HCT116 (cell line): ENCODE measurements around the gene FBXO17. TPM values are rescaled to one million over a fixed set of nuclear protein-coding genes. Genes with fewer than 3 reads are reported as not detected.

Experiments used
- ATAC-seq: fragments of 200-7000 bp; cut with Tn5 transposase; 2 replicates; pipeline ENCODE4 v1.9.1; 2020; ENCODE audit warnings: mild to moderate bottlenecking, moderate library complexity
- BruUV-seq: library from RNA; stranded (reverse); fragments of 400-500 nt; replicated peaks from 2 replicates; lab custom pipeline; 2021; lab: Mats Ljungman, UMichigan
- CTCF ChIA-PET: fragments of 300-600 bp; sonication (Branson Sonifier 250); formaldehyde crosslinking; loops from one replicate; lab custom pipeline; 2021; ENCODE audit warnings: antibody characterized with exemption; lab: Charles Lee
- POLR2A ChIA-PET: fragments of 300-600, 350-600 bp; sonication (Branson Sonifier 250); formaldehyde crosslinking; loops from one replicate; lab custom pipeline; 2021; ENCODE audit warnings: antibody characterized with exemption; lab: Charles Lee
- RAD21 ChIA-PET, 2 experiments: fragments of 300-600 bp; sonication (Branson Sonifier 250); formaldehyde crosslinking; loops; one replicate each; lab custom pipeline; 2023; ENCODE audit warnings: low total read pairs in 2 of 2; ENCODE audit not compliant: uncharacterized antibody in 2 of 2, unreplicated experiment in 2 of 2, low non-redundant PET in 1 of 2; lab: Charles Lee
- DNase-seq: peaks from one replicate; pipeline ENCODE4 v3.0.0-alpha.2; 2010; ENCODE audit warnings: low read depth, low spot score
- H2AFZ ChIP-seq: fragments of 200-600 bp; shearing (Covaris generic), sonication (generic); 2 replicates; pipeline ENCODE4 v1.6.1; 2017; ENCODE audit warnings: low read depth, mixed run types, mixed read lengths, antibody characterized with exemption, low read length; ENCODE audit not compliant: poor library complexity, severe bottlenecking
- H3K27ac ChIP-seq: 2 replicates; pipeline ENCODE4 v1.5.1; 2012; ENCODE audit warnings: low read depth, low read length
- H3K27me3 ChIP-seq: fragments of 200-600 bp; sonication (generic); 2 replicates; pipeline ENCODE4 v1.6.1; 2016; ENCODE audit warnings: mixed run types, low read length, mixed read lengths; ENCODE audit not compliant: insufficient read depth
- H3K36me3 ChIP-seq, 2 experiments: fragments of 200-500 bp in 1 of 2; fragments of 200-600 bp in 1 of 2; sonication (Bioruptor generic) in 1 of 2; sonication (generic) in 1 of 2; 2 replicates each; pipeline versions ENCODE4 v1.5.1 to v1.6.1; 2014 to 2016; ENCODE audit warnings: low read length in 2 of 2, inconsistent platforms in 1 of 2, mixed read lengths in 1 of 2, mixed run types in 1 of 2; ENCODE audit not compliant: insufficient read depth in 2 of 2, control insufficient read depth in 1 of 2
- H3K4me1 ChIP-seq, 2 experiments: fragments of 200-600 bp in 1 of 2; sonication (generic) in 1 of 2; 2 replicates each; pipeline versions ENCODE4 v1.5.1 to v1.6.1; 2012 to 2017; ENCODE audit warnings: low read length in 2 of 2, inconsistent platforms in 1 of 2, mild to moderate bottlenecking in 1 of 2, mixed read lengths in 1 of 2, mixed run types in 1 of 2, moderate library complexity in 1 of 2; ENCODE audit not compliant: insufficient read depth in 2 of 2, control insufficient read depth in 1 of 2
- H3K4me2 ChIP-seq: fragments of 200-600 bp; sonication (generic); 2 replicates; pipeline ENCODE4 v1.6.1; 2017; ENCODE audit warnings: mixed run types, low read length, mixed read lengths
- H3K4me3 ChIP-seq, 2 experiments: fragments of 200-600 bp in 1 of 2; sonication (generic) in 1 of 2; replicated peaks in 1 of 2; 2 replicates each; pipeline ENCODE4 v1.5.1; 2011 to 2016; ENCODE audit warnings: low read length in 2 of 2, control low read depth in 1 of 2, low read depth in 1 of 2, mild to moderate bottlenecking in 1 of 2, mixed read lengths in 1 of 2, mixed run types in 1 of 2
- H3K79me2 ChIP-seq: fragments of 200-600 bp; sonication (generic); 2 replicates; pipeline ENCODE4 v1.6.1; 2017; ENCODE audit warnings: mild to moderate bottlenecking, mixed run types, low read length, moderate library complexity, mixed read lengths; ENCODE audit not compliant: insufficient read depth
- H3K9ac ChIP-seq: fragments of 200-600 bp; sonication (generic); 2 replicates; pipeline ENCODE4 v1.6.1; 2016; ENCODE audit warnings: low read length, mixed read lengths
- H3K9me2 ChIP-seq: fragments of 200-600 bp; sonication (generic), shearing (Covaris generic); 2 replicates; pipeline ENCODE4 v1.6.1; 2017; ENCODE audit warnings: mixed run types, mild to moderate bottlenecking, moderate library complexity; ENCODE audit not compliant: insufficient read depth
- H3K9me3 ChIP-seq, 2 experiments: fragments of 200-500 bp in 1 of 2; fragments of 200-600 bp in 1 of 2; sonication (Bioruptor generic) in 1 of 2; sonication (generic) in 1 of 2; 2 replicates each; pipeline ENCODE4 v1.6.1; 2014 to 2017; ENCODE audit warnings: low read length in 2 of 2, mixed read lengths in 2 of 2, inconsistent platforms in 1 of 2, low read depth in 1 of 2, mild to moderate bottlenecking in 1 of 2, mixed run types in 1 of 2, moderate library complexity in 1 of 2; ENCODE audit not compliant: control insufficient read depth in 1 of 2, insufficient read depth in 1 of 2
- H4K20me1 ChIP-seq: fragments of 200-600 bp; sonication (generic), shearing (Covaris generic); 2 replicates; pipeline ENCODE4 v1.6.1; 2017; ENCODE audit warnings: mixed run types, mild to moderate bottlenecking, moderate library complexity; ENCODE audit not compliant: insufficient read depth
- CBX3 ChIP-seq: IDR thresholded peaks from 2 replicates; pipeline ENCODE4 v1.6.1; 2012; ENCODE audit warnings: low read depth
- CEBPB ChIP-seq: IDR thresholded peaks from 2 replicates; pipeline ENCODE4 v1.6.1; 2012; ENCODE audit warnings: low read depth
- EGR1 ChIP-seq: IDR thresholded peaks from 2 replicates; pipeline ENCODE4 v1.6.1; 2012; ENCODE audit warnings: low read depth
- ELF1 ChIP-seq: IDR thresholded peaks from 2 replicates; pipeline ENCODE4 v1.6.1; 2012; ENCODE audit warnings: low read depth, borderline replicate concordance
- EZH2 ChIP-seq: fragments of 200-600 bp; sonication (generic); IDR thresholded peaks from 2 replicates; pipeline ENCODE4 v1.6.1; 2017; ENCODE audit warnings: antibody characterized with exemption, mixed run types
- JUND ChIP-seq: IDR thresholded peaks from 2 replicates; pipeline ENCODE4 v1.6.1; 2012
- RAD21 ChIP-seq: IDR thresholded peaks from 2 replicates; pipeline ENCODE4 v1.6.1; 2012; ENCODE audit warnings: low read depth, mild to moderate bottlenecking
- SRF ChIP-seq: IDR thresholded peaks from 2 replicates; pipeline ENCODE4 v1.6.1; 2012; ENCODE audit warnings: low read depth
- TCF7L2 ChIP-seq: IDR thresholded peaks from 2 replicates; pipeline ENCODE4 v1.7.0; 2011; ENCODE audit warnings: borderline replicate concordance, inconsistent platforms; ENCODE audit not compliant: insufficient read depth, insufficient read length; ENCODE audit errors: extremely low read depth
- YY1 ChIP-seq: IDR thresholded peaks from 2 replicates; pipeline ENCODE4 v1.6.1; 2011; ENCODE audit warnings: low read length, low read depth, moderate library complexity, mild to moderate bottlenecking; ENCODE audit not compliant: insufficient replicate concordance; ENCODE audit errors: extremely low read depth
- ZFX ChIP-seq: fragments of 450-650 bp; IDR thresholded peaks from 2 replicates; pipeline ENCODE4 v1.6.1; 2017
- ZNF274 ChIP-seq: fragments of 200-500 bp; sonication (Bioruptor generic); IDR thresholded peaks from 2 replicates; pipeline ENCODE4 v1.6.1; 2014; ENCODE audit warnings: mild to moderate bottlenecking, low read depth, low read length, inconsistent platforms
- intact Hi-C: fragments of 100-400 bp; cut with micrococcal nuclease; formaldehyde crosslinking; loops from 2 replicates; pipeline ENCODE4 v1.10.0; 2022
- total RNA-seq: library from RNA; stranded (reverse); gene quantifications from one replicate; pipeline ENCODE4 v1.2.1, GENCODE V29; 2021; ENCODE audit not compliant: unreplicated experiment
- TF ChIP-seq, protein P1 (sequence below), 3 experiments: fragments of 200-600 bp in 1 of 3; sonication (generic) in 1 of 3; IDR thresholded peaks in 2 of 3; conservative IDR thresholded peaks in 1 of 3; 2 replicates each; pipeline ENCODE4 v1.5.1; 2012 to 2017; ENCODE audit warnings: low read depth in 2 of 3, low read length in 2 of 3, antibody characterized with exemption in 1 of 3, borderline replicate concordance in 1 of 3, control low read depth in 1 of 3, mild to moderate bottlenecking in 1 of 3, mixed read lengths in 1 of 3, mixed run types in 1 of 3, moderate library complexity in 1 of 3; ENCODE audit not compliant: insufficient read depth in 1 of 3
- TF ChIP-seq, protein P2 (sequence below): IDR thresholded peaks from 2 replicates; pipeline ENCODE4 v1.6.1; 2012; ENCODE audit warnings: low read depth
- TF ChIP-seq, protein P3 (sequence below): IDR thresholded peaks from 2 replicates; pipeline ENCODE4 v1.6.1; 2012
- TF ChIP-seq, protein P4 (sequence below): IDR thresholded peaks from 2 replicates; pipeline ENCODE4 v1.6.1; 2012

Gene FBXO17
- total RNA-seq, 1 experiment from 2014 or later = 18.5 TPM

DNA sequence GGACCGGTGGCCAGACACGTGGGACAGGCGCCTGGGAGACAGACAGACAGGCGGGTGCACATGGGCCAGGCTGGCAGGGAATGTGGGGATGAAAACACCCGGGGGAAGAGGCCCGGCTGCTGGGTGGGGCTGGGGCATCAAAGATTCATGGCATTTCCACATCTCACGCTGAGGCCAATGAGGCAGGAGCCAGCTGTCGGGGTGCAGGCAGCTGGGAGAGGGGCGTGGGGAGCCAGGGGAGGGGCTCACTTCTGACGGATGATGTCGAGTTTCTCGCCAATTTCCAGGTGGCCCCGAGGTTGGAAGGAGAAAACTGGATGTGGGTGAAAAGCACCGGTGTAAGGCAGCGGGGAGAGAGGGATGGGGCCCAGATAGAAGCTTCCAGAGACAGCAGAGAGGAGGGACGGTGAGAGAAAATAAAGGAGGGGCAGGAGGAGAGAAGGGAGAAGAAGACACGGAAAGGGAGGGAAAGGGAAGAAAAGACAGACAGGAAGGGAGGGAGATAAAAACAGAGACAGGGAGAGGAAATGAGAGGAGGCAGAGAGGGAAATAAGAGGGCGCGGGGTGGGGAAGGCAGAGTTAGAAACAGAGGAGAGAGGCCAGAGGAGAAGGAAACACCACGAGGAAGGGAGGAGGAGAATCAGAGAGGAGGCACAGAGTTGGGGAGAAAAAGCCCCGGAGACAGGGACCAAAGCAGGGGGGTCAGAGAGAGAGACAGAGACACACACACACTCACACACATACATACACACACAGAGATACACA lies 55.5 kb downstream of the FBXO17 start (continued):
- no peak for TF ChIP-seq EZH2
- TF ChIP-seq, protein P1, sequence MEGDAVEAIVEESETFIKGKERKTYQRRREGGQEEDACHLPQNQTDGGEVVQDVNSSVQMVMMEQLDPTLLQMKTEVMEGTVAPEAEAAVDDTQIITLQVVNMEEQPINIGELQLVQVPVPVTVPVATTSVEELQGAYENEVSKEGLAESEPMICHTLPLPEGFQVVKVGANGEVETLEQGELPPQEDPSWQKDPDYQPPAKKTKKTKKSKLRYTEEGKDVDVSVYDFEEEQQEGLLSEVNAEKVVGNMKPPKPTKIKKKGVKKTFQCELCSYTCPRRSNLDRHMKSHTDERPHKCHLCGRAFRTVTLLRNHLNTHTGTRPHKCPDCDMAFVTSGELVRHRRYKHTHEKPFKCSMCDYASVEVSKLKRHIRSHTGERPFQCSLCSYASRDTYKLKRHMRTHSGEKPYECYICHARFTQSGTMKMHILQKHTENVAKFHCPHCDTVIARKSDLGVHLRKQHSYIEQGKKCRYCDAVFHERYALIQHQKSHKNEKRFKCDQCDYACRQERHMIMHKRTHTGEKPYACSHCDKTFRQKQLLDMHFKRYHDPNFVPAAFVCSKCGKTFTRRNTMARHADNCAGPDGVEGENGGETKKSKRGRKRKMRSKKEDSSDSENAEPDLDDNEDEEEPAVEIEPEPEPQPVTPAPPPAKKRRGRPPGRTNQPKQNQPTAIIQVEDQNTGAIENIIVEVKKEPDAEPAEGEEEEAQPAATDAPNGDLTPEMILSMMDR (IDR thresholded peaks at IDR 0.05 in 2 of 3, conservative IDR thresholded peaks at IDR 0.05 in 1 of 3; ENCODE audit: borderline replicate concordance in 1 of 3, insufficient read depth in 1 of 3, low read depth in 2 of 3, low read length in 2 of 3) = no peak

DNA sequence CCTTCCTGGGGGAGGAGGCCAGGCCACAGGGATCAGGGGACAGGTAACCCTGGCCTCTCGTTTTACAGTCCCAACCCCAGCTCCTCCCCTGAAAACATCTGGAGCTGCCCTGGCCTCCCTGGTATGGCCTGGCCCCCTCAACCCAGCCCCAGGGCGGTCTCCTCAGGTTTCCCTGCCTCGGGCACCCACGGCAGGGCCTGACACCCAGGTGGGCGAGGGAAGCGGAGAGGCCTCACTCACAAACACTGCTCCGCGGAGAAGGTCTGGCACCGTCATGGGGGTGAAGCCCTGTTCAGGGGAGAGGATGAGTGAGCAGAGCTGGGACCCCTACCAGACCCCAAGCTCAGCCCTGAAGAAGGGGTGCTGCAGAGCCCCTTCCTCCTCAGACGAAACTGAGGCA lies 57.0 kb downstream of the FBXO17 start:
- POLR2A ChIA-PET = no interaction called here
- TF ChIP-seq YY1 (no peak), EZH2 (no peak), CEBPB (no peak), SRF (no peak), RAD21 (no peak), ZFX (no peak), ZNF274 (no peak), ELF1 (no peak), JUND (no peak), CBX3 (no peak), EGR1 (no peak), TCF7L2 (no peak)
- TF ChIP-seq, protein P2, sequence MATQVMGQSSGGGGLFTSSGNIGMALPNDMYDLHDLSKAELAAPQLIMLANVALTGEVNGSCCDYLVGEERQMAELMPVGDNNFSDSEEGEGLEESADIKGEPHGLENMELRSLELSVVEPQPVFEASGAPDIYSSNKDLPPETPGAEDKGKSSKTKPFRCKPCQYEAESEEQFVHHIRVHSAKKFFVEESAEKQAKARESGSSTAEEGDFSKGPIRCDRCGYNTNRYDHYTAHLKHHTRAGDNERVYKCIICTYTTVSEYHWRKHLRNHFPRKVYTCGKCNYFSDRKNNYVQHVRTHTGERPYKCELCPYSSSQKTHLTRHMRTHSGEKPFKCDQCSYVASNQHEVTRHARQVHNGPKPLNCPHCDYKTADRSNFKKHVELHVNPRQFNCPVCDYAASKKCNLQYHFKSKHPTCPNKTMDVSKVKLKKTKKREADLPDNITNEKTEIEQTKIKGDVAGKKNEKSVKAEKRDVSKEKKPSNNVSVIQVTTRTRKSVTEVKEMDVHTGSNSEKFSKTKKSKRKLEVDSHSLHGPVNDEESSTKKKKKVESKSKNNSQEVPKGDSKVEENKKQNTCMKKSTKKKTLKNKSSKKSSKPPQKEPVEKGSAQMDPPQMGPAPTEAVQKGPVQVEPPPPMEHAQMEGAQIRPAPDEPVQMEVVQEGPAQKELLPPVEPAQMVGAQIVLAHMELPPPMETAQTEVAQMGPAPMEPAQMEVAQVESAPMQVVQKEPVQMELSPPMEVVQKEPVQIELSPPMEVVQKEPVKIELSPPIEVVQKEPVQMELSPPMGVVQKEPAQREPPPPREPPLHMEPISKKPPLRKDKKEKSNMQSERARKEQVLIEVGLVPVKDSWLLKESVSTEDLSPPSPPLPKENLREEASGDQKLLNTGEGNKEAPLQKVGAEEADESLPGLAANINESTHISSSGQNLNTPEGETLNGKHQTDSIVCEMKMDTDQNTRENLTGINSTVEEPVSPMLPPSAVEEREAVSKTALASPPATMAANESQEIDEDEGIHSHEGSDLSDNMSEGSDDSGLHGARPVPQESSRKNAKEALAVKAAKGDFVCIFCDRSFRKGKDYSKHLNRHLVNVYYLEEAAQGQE = no peak
- TF ChIP-seq, protein P3, sequence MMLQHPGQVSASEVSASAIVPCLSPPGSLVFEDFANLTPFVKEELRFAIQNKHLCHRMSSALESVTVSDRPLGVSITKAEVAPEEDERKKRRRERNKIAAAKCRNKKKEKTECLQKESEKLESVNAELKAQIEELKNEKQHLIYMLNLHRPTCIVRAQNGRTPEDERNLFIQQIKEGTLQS = no peak
- TF ChIP-seq, protein P4, sequence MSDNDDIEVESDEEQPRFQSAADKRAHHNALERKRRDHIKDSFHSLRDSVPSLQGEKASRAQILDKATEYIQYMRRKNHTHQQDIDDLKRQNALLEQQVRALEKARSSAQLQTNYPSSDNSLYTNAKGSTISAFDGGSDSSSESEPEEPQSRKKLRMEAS = no peak
- TF ChIP-seq, protein P1 (IDR thresholded peaks at IDR 0.05 in 2 of 3, conservative IDR thresholded peaks at IDR 0.05 in 1 of 3; ENCODE audit: borderline replicate concordance in 1 of 3, insufficient read depth in 1 of 3, low read depth in 2 of 3, low read length in 2 of 3) = no peak

More for the DNA sequence above, 57.0 kb downstream of the FBXO17 start:
- no peak overlapping the region for H3K4me3 ChIP-seq
- H3K9me2 ChIP-seq = no peaks in the 10 kb centered on the region
- DNase-seq = no peak
- no peak overlapping the region for H2AFZ ChIP-seq
- no peaks in the 10 kb centered on the region for H3K4me1 ChIP-seq
- H3K36me3 ChIP-seq = peaks cover 2 to 6% of the 10 kb centered on the region in 2 experiments; a peak in 2 of 4 replicates
- no peaks in the 10 kb centered on the region for H4K20me1 ChIP-seq
- no peak overlapping the region for H3K27ac ChIP-seq
- H3K9me3 ChIP-seq = no peaks in the 10 kb centered on the region
- no peak for ATAC-seq
- no TSS peak for BruUV-seq
- CTCF ChIA-PET = interaction anchor here (2.3 kb wide), 1 partner anchor 12 kb away, joined by 10 read pairs; the partner anchor contains the start of genes MRPS12 and SARS2
- H3K4me2 ChIP-seq = no peak overlapping the region
- no peaks in the 10 kb centered on the region for H3K79me2 ChIP-seq
- no peak overlapping the region for H3K9ac ChIP-seq
- RAD21 ChIA-PET = no interaction called here
- intact Hi-C loops = no loop called here
- H3K27me3 ChIP-seq = no peaks in the 10 kb centered on the region
